ENCODE measurements around the gene ADRA2C. TPM values are rescaled to one million over a fixed set of nuclear protein-coding genes. Genes with fewer than 3 reads are reported as not detected.

ADRA2C gene
- total RNA-seq, 2 experiments from 2014 or later, result not detected

- H3K36me3 Mint-ChIP-seq (ENCODE audit: low read depth), result peaks cover 1% of the 10 kb centered on the region
- no peaks in the 10 kb centered on the region for H3K9me3 Mint-ChIP-seq
- no peak overlapping the region for H3K4me3 Mint-ChIP-seq
- H3K27ac Mint-ChIP-seq, result no peak overlapping the region
- H3K4me1 Mint-ChIP-seq, result peaks cover 7% of the 10 kb centered on the region
- DNase-seq, result no peak
- POLR2A ChIA-PET, result no interaction called here
- CTCF ChIA-PET, result no interaction called here
- H3K27me3 Mint-ChIP-seq, result peaks cover 13% of the 10 kb centered on the region
Measured at GRCh38 chr4:3770323-3771163, 4.4 kb downstream of the ADRA2C start.

- peaks cover 13% of the 10 kb centered on the region for H3K27me3 Mint-ChIP-seq
- ChIA-PET POLR2A (no interaction called here), CTCF (no interaction called here)
- H3K36me3 Mint-ChIP-seq (ENCODE audit: low read depth), result peaks cover 1% of the 10 kb centered on the region
- H3K27ac Mint-ChIP-seq, result no peak overlapping the region
- DNase-seq, result no peak
- no peak overlapping the region for H3K4me3 Mint-ChIP-seq
- no peaks in the 10 kb centered on the region for H3K9me3 Mint-ChIP-seq
- peaks cover 7% of the 10 kb centered on the region for H3K4me1 Mint-ChIP-seq
Measured at GRCh38 chr4:3771164-3771809, 5.1 kb downstream of the ADRA2C start.

GRCh38 chr4:3771939-3772495 is 5.8 kb downstream of the ADRA2C start:
- Mint-ChIP-seq H3K9me3 (no peaks in the 10 kb centered on the region), H3K4me1 (peaks cover 3% of the 10 kb centered on the region), H3K4me3 (no peak overlapping the region), H3K36me3 (ENCODE audit: low read depth) (peaks cover 1% of the 10 kb centered on the region), H3K27me3 (peaks cover 9% of the 10 kb centered on the region), H3K27ac (no peak overlapping the region)
- DNase-seq, result no peak
- POLR2A ChIA-PET, result no interaction called here
- CTCF ChIA-PET, result no interaction called here

GRCh38 chr4:3772632-3773031 is 6.4 kb downstream of the ADRA2C start:
- no peak for DNase-seq
- ChIA-PET POLR2A (no interaction called here), CTCF (no interaction called here)
- H3K9me3 Mint-ChIP-seq, result no peaks in the 10 kb centered on the region
- H3K27ac Mint-ChIP-seq, result no peak overlapping the region
- H3K4me1 Mint-ChIP-seq, result peaks cover 1% of the 10 kb centered on the region
- H3K36me3 Mint-ChIP-seq (ENCODE audit: low read depth), result peaks cover under 1% of the 10 kb centered on the region
- no peak overlapping the region for H3K4me3 Mint-ChIP-seq
- peaks cover 7% of the 10 kb centered on the region for H3K27me3 Mint-ChIP-seq

- Mint-ChIP-seq H3K36me3 (ENCODE audit: low read depth) (no peaks in the 10 kb centered on the region), H3K27me3 (peaks cover 3% of the 10 kb centered on the region), H3K27ac (no peak overlapping the region), H3K4me1 (no peaks in the 10 kb centered on the region), H3K9me3 (no peaks in the 10 kb centered on the region), H3K4me3 (no peak overlapping the region)
- ChIA-PET POLR2A (no interaction called here), CTCF (no interaction called here)
- no peak for DNase-seq
Measured at GRCh38 chr4:3773552-3774001, 7.4 kb downstream of the ADRA2C start.

- ChIA-PET CTCF (no interaction called here), POLR2A (no interaction called here)
- no peaks in the 10 kb centered on the region for H3K27me3 Mint-ChIP-seq
- H3K4me1 Mint-ChIP-seq, result no peaks in the 10 kb centered on the region
- H3K27ac Mint-ChIP-seq, result no peak overlapping the region
- no peaks in the 10 kb centered on the region for H3K9me3 Mint-ChIP-seq
- no peaks in the 10 kb centered on the region for H3K36me3 Mint-ChIP-seq (ENCODE audit: low read depth)
- H3K4me3 Mint-ChIP-seq, result no peak overlapping the region
- DNase-seq, result no peak
Measured at GRCh38 chr4:3774253-3774883, 8.2 kb downstream of the ADRA2C start.

GRCh38 chr4:3775005-3775404 is 8.8 kb downstream of the ADRA2C start:
- no peak overlapping the region for H3K4me3 Mint-ChIP-seq
- CTCF ChIA-PET, result no interaction called here

GRCh38 chr4:3775576-3775975 is 9.4 kb downstream of the ADRA2C start:
- Mint-ChIP-seq H3K9me3 (no peaks in the 10 kb centered on the region), H3K27me3 (no peaks in the 10 kb centered on the region), H3K36me3 (ENCODE audit: low read depth) (no peaks in the 10 kb centered on the region), H3K4me3 (no peak overlapping the region), H3K4me1 (no peaks in the 10 kb centered on the region), H3K27ac (no peak overlapping the region)
- CTCF ChIA-PET, result no interaction called here
- POLR2A ChIA-PET, result no interaction called here
- DNase-seq, result no peak

More at GRCh38 chr4:3775005-3775404, 8.8 kb downstream of the ADRA2C start:
- Mint-ChIP-seq H3K36me3 (ENCODE audit: low read depth) (no peaks in the 10 kb centered on the region), H3K27ac (no peak overlapping the region), H3K9me3 (no peaks in the 10 kb centered on the region), H3K27me3 (no peaks in the 10 kb centered on the region), H3K4me1 (no peaks in the 10 kb centered on the region)
- DNase-seq, result no peak
- POLR2A ChIA-PET, result no interaction called here

- CTCF ChIA-PET, result no interaction called here
- no peaks in the 10 kb centered on the region for H3K27me3 Mint-ChIP-seq
- H3K27ac Mint-ChIP-seq, result no peak overlapping the region
- H3K9me3 Mint-ChIP-seq, result no peaks in the 10 kb centered on the region
- H3K4me1 Mint-ChIP-seq, result no peaks in the 10 kb centered on the region
- no peak for DNase-seq
- H3K4me3 Mint-ChIP-seq, result no peak overlapping the region
- POLR2A ChIA-PET, result no interaction called here
- H3K36me3 Mint-ChIP-seq (ENCODE audit: low read depth), result no peaks in the 10 kb centered on the region
Measured at GRCh38 chr4:3776166-3777032, 10.2 kb downstream of the ADRA2C start.

- POLR2A ChIA-PET, result no interaction called here
- Mint-ChIP-seq H3K9me3 (no peaks in the 10 kb centered on the region), H3K4me3 (no peak overlapping the region), H3K27ac (no peak overlapping the region), H3K36me3 (ENCODE audit: low read depth) (no peaks in the 10 kb centered on the region), H3K4me1 (no peaks in the 10 kb centered on the region), H3K27me3 (no peaks in the 10 kb centered on the region)
- DNase-seq, result no peak
- CTCF ChIA-PET, result no interaction called here
Measured at GRCh38 chr4:3777033-3777390, 10.8 kb downstream of the ADRA2C start.

- no peaks in the 10 kb centered on the region for H3K4me1 Mint-ChIP-seq
- CTCF ChIA-PET, result no interaction called here
- H3K27ac Mint-ChIP-seq, result no peak overlapping the region
- no peaks in the 10 kb centered on the region for H3K27me3 Mint-ChIP-seq
- POLR2A ChIA-PET, result no interaction called here
- H3K36me3 Mint-ChIP-seq (ENCODE audit: low read depth), result no peaks in the 10 kb centered on the region
- no peak for DNase-seq
- H3K9me3 Mint-ChIP-seq, result no peaks in the 10 kb centered on the region
- H3K4me3 Mint-ChIP-seq, result no peak overlapping the region
Measured at GRCh38 chr4:3777669-3778068, 11.5 kb downstream of the ADRA2C start.

GRCh38 chr4:3779509-3779908 is 13.3 kb downstream of the ADRA2C start:
- Mint-ChIP-seq H3K4me1 (no peaks in the 10 kb centered on the region), H3K36me3 (ENCODE audit: low read depth) (no peaks in the 10 kb centered on the region), H3K27ac (no peak overlapping the region), H3K27me3 (no peaks in the 10 kb centered on the region), H3K4me3 (no peak overlapping the region), H3K9me3 (no peaks in the 10 kb centered on the region)
- no peak for DNase-seq
- POLR2A ChIA-PET, result no interaction called here
- CTCF ChIA-PET, result no interaction called here

All from activated CD4-positive, alpha-beta T cell treated with anti-CD3 and anti-CD28 coated beads, Interleukin-2, amount 10 ng/mL, durations not matched to agents 7 days and 5 days (primary cell).